ENCODE results near the gene NDUFA11.

GRCh38 chr19:5857203-5858081 is 46.1 kb downstream of the NDUFA11 start:
- no peak for TF ChIP-seq REST (IDR thresholded peaks at IDR 0.05; ENCODE audit: low read depth, low read length)
- no peak for TF ChIP-seq POLR2AphosphoS5 (IDR thresholded peaks at IDR 0.05; ENCODE audit: low read depth, low read length)
- TF ChIP-seq NFIC (IDR thresholded peaks at IDR 0.05; ENCODE audit: borderline replicate concordance) = no peak
